Activated CD4-positive, alpha-beta T cell treated with anti-CD3 and anti-CD28 coated beads, Interleukin-2, amount 50 U/mL, for 48 hours (primary cell): ENCODE measurements around the gene IGSF9.

ENCODE experiments used
- DNase-seq, 2 experiments: peaks; one replicate each; pipeline ENCODE4 v3.0.0-alpha.2; 2020

Gene IGSF9

DNA sequence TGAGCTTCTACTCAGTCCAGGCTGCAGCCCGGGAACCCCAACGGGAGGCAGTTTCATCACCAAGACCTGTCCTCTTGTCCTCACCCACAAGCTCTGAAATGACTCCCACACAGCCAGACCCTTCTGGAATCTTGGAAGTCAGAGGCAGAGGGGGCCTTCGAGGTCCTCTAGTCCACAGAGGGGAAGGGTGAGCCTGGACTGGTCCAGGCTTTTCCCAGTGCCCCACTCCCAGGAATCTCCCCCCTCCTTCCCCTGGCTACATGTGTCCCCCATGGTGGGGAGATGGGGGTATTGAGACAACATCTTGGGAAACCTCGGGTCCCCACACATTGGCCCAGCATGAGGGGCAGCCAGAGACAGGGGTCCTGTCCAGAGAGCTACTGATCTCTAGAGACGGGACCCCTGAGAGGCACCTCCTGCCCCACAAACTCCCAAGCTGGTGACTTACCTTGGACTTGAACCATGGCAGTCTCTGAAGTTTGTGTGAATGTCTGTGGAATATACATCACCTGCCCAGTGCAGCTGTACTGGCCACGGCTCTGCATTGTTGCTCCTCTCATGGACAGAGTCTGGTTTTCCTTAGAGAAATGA, 28.0 kb upstream of the IGSF9 start:
- no peak for DNase-seq

DNA sequence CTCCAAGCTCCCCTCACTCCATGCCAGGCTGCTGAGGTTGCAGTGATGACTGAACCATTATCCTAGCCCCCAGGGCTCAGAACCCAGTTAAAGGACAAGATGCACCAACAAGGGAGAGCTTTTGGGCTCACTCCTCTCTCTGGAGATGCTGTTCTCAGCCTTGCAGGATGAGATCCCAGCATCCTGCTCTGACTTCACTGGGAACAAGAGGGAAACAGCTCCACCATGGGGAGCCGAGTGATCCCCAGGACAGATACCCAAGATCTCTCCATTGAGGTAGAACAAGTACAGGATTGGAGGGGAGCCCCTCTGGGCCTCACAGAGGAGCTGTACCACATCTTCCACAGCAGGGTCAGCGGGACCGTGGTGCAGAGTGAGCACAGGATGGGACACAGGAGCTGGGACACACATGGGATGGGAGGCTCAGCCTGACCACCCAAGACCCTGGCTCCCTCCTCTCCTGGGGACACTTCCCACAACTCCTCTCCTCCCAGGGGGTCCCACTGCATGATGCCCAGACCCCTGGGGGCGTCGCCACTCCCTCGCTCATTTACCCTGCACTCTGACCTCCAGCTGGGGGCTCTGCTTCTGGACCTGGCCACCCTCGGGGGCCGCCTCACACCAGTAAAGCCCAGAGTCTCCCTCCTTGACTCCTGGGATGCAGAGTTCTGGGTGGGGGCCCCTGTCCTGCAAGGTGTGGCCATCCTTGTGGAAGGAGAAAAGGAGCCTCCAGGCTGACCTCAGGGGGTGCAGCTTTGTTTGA, 27.2 kb upstream of the IGSF9 start:
- no peak for DNase-seq

DNA sequence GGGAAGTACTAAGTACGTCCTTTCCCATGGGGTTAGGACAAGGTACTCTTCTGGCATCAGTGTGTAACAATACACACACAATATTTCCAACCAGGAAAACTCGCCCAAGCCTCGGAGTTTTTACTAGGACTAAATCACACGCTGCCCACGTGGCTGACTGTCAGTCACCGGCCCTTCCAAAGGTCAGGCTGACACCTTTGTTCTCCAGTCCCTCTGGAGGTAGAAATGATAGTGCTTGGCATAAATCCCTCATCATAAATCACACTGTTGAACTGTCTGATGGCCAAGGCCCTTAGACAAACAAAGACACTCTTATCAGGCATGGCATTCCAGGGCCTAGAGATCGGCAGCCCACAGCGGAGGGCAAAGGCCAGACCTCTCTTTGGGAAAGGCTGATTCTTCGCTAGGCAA, 25.5 kb upstream of the IGSF9 start:
- DNase-seq = no peak

DNA sequence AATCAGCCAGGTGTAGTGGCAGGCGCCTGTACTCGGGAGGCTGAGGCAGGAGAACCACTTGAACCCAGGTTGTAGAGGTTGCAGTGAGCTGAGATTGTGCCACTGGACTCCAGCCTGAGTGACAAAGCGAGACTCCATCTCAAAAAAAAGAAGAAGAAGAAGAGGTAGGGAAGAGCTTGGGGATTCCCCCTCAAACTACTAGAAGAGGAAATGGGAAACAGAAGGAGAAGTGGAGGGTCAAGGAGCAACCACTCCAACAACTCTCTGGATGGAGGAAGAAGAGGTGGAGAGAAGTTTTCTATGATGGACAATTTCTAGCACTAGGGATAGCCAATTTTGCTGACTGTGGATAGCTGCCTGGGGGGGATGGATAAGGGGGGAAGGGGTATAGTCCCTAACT, 23.5 kb upstream of the IGSF9 start:
- no peak for DNase-seq

DNA sequence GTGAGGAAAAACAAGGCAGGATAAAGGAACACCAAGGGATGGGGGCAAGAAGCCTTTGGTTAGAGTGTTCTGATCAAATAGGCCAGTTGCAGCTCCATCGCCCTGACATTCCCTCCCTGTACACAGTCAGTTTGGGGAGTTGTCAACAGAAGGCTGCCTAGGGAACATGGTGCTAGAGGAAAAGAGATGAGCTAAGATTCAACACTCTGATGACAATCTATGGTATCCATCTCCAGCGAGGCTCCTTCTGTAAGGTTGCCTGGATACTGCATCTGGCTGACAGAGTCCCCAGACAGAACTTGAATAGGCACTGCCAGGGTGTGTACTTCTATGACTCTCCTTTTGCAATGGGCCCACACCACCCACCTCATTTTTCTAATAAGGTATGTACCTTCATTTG, 19.9 kb upstream of the IGSF9 start:
- DNase-seq = no peak

DNA sequence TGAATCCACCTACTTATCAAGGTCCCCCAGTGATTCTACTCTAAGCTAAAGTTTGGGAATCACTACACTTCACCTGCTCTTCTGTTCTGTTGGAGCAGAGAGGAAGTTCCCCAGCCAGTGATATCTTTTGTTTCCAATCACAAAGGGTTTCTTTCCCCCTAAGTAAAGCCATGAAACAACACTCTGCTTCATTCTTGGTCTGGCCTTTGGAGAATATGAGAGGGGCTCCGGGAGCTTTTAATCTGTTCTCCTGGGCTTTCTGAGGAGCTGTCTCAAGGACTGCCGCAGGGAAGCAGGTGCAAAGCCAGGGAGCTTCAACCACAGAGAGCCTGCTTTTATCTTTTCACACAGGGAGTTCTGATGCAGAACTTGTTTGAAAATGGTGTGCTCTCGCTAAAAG, 18.7 kb upstream of the IGSF9 start:
- DNase-seq = no peak

DNA sequence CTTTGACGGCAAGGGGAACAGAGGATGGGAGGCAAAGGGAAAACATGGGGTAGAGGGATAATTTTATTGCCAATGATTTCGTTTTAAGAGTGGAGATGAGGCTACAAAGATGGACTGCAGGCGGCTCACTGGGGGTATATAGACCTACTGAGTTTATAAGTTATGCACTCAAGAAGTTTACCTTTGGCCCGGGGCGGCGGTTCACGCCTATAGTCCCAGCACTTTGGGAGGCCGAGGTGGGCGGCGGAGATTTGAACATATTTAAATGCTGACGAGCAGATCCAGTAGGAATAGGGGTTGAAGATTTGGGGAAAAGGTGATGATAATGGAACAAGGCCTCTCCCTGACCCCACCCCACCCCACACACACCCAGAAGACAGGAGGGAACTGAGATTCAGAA, 16.8 kb upstream of the IGSF9 start:
- no peak for DNase-seq

DNA sequence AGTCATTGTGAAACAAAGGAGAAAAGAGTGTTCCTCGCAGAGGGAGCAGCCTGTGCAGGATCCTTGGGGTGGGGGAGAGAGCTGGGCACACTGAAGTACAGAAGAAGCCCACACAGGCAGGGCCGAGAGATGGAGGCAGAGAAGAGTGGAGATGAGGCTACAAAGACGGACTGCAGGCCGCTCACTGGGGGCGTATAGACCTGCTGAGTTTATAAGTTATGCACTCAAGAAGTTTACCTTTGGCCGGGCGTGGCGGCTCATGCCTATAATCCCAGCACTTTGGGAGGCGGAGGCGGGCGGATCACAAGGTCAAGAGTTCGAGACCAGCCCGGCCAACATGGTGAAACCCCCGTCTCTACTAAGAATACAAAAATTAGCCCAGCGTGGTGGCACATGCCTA, 16.2 kb upstream of the IGSF9 start:
- no peak for DNase-seq

DNA sequence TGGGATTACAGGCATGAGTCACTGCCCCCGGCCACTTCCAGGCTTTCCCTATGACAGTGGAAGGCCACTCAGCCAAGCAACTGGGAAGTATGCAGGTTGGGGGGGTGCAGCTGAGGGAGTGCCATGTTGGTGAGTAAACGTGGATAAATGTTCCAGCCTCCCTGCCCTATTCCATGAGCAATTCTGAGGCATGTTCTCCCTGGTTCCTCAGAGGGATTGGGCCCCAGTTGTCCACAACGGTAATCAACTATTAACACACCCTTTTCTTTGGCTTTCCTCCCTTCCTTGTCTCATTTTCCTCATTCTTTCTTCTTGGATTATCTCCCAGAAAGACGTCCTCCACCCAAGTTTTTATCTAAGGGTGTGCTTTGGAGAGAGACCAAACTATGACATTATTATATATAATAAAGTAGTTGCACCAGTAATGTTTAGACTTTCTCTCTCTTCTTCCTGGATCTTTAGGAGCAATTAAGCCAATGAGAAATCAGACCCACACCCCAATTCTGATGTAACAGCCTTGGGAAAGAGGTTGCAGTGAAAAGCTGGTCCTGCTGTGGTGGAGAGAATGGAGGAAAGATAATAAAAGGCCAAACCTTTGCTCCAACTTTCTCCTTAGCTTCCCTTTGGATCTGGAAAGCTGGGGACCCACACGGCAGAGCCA, 15.4 kb upstream of the IGSF9 start:
- DNase-seq = no peak

DNA sequence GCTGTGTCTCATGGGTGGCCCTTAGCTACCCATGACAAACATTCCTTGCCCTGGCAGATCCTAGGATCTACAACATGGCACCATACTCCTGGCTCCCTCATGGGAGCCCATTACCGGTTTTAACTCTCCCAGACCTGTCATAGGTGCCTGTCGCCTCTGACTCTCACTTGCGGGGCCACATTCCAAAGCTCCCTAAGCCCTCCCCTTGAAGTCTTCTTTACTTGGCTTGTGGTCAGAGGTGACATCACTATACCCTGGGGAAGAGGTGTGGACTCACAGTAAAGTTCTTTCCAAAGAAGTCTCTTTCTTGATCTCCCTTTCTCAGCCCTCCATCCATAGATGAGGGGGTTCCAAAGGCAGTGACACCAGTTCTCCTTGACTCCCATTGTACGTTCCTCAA, 14.0 kb upstream of the IGSF9 start:
- no peak for DNase-seq

DNA sequence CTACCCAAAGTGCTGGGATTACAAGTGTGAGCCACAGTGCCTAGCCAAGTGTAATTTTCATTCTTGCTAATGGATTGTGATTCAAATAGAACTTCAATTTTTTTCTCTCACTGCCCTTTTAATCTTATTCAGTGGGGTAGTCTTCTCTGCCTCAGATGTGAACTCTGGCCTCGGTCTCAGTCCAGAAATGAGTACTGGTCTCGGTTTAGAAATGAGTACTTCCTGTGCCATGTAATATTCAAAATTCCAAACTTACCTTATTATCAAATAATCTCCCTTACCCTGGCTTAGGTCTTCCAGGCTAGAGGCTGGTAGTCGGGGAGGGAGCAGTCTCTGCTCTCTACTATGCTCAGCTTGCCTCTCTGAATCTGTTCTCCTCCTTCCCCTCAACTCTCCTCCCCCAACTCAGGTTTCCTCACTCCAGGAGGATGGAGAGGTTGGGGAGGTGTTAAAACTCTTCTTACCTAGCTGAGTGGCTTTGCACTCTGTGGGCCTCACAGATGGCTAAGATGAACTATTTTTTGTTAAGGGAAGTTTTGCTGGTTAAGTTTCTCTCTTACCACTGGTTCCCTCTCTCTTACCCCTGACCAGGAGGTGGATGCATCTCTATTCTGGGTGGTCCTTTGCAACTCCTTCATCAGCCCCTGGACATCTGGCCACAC, 13.4 kb upstream of the IGSF9 start:
- DNase-seq = no peak

DNA sequence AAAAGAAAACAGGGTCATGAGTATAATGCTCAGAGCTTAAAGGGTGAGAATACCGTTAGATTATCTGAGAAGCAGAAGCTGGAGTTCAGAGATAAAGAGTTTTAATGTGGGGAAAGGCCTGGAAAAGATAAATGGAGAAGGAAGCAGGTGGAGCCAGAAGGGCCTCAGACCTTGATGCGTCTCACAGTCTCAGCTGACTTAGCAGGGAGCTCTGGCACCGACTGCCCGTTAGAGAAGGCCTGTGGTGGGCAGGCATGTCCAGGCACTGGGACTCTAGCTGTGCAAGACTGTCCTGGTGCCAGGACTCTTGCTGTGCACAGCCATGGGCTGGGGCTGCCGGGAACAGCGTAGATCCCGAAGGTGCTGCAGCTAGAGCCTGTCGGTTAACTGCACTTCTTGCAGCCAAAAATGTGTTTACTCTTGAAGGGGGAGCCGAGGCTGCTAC, 12.4 kb upstream of the IGSF9 start:
- no peak for DNase-seq

DNA sequence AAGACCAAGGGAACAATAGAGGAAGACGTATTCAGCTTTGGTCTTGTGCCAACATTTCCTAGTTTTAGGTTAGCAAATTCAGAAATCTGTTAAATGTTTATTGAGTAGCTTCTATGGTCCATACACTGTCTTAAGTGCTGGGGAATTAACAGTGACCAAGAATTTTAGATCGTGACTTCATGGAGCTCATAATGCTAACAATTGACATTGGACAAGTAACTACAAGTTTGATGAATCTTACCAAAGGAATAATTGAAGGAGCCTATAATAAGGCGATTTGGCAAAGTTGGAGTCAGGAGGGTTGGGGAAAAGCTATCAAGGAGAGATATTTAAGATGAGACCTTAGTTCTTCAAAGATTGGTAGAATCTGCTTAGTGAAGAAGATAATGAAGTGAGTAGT, 10.0 kb upstream of the IGSF9 start:
- DNase-seq = no peak

DNA sequence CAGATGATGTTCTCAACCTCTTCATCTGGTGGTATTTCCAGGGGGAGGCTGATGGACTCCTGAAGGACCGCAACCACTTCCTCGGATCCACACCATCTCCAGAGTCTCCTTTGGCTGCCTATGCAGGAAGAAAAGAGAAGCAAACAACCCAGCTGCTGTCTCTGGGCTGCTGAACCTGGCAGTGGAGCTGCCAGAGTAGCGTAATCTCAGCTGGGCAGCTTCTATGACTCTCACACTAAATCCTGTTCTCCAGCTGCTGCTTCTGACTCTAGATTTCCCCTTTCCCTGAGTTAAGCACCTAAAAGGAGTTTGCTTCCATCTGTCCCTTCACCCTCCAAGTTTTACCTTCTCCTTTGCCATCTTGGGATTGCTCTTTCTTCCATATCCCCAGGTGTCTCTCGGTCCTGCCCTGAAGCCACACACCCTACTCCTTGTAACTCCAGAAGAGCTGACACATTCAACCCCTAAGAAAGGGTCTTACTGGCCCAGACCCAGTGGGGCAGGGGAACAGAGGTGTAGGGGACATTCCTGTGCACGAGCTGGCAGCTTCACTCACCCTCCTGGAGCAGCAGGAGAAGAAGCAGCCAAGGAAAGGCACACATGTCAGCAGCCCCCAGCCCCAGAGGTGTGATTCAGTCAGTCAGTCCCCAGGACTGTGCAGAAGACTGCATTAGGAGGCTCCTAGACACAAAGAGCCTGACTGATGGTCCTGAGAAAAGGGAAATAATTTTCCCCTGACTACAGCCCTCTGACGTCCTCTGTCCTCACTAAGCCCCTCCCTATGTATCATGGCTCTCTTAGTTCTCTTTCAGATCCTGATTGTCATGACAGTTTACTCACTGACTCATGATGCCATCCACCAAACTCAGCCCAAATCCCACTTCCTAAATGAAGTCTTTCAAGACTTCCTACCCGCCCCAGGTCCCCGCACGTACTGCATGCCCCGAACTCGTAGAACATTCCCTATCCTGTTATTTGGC, 8.4 kb upstream of the IGSF9 start, which contains the start of gene SLAMF9:
Gene SLAMF9, minus strand, starts transcription at position 702 of the 980 bp plus-strand sequence. Its CDS starts 100 bp downstream, at position 602.
- no peak for DNase-seq

DNA sequence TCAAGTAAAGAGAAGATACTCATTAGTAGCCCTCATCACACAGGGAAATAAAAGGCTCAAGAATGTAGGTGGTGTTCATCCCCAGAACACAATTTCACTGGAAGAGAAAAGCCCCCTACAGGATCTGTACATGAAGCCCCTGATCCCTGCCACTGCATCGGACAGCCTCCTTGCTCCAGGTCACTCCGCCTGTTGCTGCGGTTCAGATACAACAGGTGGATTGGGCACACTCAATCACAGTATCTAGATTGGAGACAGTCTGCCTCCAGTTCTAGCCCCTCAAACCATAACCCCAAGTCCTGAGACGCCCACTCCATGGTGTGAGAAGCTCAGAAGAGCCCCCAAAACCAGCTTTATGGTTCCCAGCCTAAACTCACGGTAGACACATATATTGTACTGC, 7.5 kb upstream of the IGSF9 start:
- no peak for DNase-seq

DNA sequence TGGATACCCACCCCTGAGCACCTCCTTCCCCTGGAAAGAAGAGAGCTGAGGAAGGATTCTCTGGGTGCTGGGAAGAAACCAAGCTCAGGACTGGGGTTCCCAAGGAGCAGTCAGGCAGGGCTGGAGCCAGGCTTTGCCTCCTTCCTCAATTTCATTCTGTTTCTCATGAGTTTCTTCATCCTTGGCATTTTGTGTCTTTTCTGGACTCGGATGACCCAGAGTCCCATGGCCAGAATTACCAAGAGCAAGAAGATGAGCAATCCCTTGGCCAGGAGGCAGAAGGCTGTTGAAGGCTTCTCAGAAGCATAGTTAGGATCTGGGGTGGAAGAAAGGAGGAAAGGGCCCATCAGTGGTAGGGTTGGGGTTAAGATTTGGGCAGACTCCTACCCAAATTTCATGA, 6.1 kb upstream of the IGSF9 start:
- no peak for DNase-seq

DNA sequence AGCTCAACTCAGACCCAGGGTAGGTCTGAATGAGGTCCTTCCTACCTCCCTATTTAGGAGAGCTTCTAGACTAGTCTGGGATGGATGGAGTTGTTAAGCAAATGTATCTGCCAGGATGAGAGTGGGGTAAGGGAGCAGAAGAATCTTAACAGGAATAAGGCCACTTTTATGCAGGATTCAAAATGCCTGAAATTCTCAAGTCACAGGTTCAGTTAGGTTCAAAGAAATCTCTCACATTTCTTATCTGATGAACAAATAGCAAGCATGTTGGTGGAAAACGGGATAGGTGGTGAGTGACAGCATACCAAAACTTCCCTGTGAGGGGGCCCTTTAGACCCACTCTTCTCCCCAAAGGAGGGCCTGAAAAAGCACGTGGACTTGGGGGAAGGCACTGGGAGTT, 5.6 kb upstream of the IGSF9 start:
- no peak for DNase-seq

DNA sequence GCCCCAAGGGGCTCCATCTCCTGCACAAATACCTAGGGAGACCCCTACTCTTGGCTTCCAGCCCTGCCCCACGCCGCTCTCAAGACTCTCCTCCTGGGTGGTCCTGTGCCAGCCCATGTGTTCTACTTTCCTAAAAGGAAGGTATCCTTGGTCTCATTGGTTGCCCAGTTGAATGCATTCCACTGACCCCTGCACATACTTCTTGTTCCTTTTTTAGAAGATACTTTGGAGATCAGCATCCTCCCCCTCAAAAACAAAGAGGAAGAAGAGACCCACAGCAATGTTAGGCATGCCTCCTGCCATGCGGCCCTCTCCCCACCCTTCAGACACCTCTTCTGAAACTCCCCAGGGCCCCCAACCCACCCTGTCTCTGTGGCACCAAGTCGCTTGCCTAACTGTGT, 4.6 kb upstream of the IGSF9 start:
- DNase-seq = no peak

DNA sequence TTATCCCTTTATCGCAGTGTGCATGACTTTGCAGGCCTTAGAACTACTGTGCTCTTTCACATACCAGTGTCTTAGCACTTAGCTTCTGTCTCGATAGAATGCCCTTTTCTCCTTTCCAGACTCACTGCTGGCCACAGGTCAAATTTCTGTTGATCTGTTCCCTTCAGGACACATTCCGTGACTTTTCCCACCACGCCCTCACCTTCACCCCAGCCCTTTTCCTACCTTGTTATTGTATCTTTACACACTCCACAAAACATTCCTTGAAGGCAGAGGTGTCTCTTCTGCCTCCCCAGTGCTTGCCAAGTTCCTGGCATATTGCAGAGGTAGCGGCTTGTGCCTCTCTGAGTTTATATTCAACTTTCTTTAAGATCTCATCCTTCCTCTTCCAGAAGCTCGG, 3.7 kb upstream of the IGSF9 start:
- DNase-seq = no peak

DNA sequence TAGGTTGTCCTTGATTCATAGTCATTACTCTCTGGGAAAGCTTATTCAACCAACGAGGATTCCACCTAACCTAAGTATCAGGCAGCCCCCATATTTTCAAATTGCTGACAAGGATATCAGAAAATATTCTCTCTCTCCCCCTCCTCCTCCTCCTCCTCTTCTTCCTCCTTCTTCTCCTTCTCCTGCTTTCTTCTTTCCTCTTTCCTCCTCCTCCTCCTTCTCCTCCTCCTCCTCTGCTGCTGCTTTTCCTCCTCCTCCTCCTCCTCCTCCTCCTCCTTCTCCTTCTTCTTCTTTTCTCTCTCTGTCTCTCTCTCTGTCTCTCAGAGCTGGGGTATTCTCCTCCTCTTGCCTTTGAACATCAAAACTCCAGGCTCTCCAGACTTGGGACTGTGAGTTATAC, 2.5 kb upstream of the IGSF9 start:
- no peak for DNase-seq

DNA sequence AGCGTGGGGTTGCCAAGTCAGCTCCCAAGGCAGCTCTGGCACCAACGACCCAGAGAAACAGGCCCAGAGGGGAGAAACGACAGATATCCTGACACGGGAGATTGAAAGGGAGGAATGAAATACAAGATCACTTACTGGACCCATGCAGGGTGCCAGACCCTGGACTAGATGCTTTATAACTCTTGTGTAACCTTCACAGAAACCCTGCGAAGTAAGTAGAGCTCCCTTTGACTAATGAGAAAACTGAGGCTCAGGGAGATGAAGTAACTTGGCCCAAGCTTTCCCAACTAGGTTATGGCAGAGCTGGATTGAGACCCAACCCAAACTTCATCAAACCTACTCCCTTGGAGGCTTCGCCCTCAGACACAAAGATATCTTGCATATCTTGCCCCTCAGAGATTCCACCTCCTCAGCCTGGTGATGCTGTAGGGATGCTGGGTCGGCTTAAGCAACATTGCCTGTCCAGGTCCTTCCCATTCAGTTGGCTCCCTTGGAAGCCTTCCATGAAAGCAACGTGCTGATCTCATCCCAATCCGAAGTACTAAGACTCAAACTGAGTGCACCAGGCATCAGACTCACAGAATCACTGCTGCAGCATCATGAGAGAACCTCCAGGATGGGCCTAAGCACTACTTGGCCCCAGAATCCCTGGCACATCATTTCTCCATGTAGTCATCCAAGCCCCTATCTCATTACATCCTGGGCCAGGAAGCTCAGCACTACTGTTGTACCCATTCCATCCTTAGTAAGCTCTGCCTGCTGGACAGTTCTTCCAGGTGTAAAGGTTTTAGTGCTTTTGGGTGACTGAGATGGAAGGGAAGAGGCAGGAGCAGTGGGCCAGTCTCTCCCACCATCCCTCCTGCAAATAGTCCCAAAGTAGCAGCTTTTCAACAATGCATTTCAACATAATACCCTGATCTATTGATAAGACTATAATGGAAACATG, 1.1 kb upstream of the IGSF9 start:
- DNase-seq = no peak
